GM12878 (cell line): ENCODE results near the gene ARHGEF17. TPM values are rescaled to one million over a fixed set of nuclear protein-coding genes. Genes with fewer than 3 reads are reported as not detected.

Experiments
- ATAC-seq: fragments of 200-7000 bp; cut with Tn5 transposase; 3 replicates; pipeline ENCODE4 v1.9.1; 2020; ENCODE audit warnings: mild to moderate bottlenecking, moderate library complexity
- BruUV-seq: library from RNA; stranded (reverse); fragments of 400-500 nt; replicated peaks from 2 replicates; lab custom pipeline; 2021; lab: Mats Ljungman, UMichigan
- CTCF ChIA-PET: fragments of 300-600 bp; sonication (Branson Sonifier 250); formaldehyde crosslinking; extraction: SDS; loops from one replicate; lab custom pipeline; 2021; ENCODE audit warnings: inconsistent platforms; lab: Yijun Ruan, JAX
- POLR2A ChIA-PET: fragments of 350-600 bp; formaldehyde crosslinking; extraction: SDS; loops from one replicate; lab custom pipeline; 2021; ENCODE audit warnings: inconsistent platforms; lab: Charles Lee
- RAD21 ChIA-PET: fragments of 300-600 bp; sonication (Branson Sonifier 250); formaldehyde crosslinking; loops from one replicate; lab custom pipeline; 2023; ENCODE audit warnings: antibody characterized with exemption; ENCODE audit not compliant: unreplicated experiment; lab: Charles Lee
- SMC1A ChIA-PET: fragments of 300-600 bp; sonication (Branson Sonifier 250); formaldehyde crosslinking; loops from one replicate; lab custom pipeline; 2023; ENCODE audit not compliant: unreplicated experiment, uncharacterized antibody; lab: Charles Lee
- DNase-seq: peaks from one replicate; pipeline ENCODE4 v3.0.0-alpha.2; 2011; ENCODE audit warnings: low read depth, low spot score
- FAIRE-seq: peaks from 3 replicates; lab custom pipeline; 2011; peaks lifted over from hg19 to GRCh38; lab: Jason Lieb, UNC
- H2AFZ ChIP-seq: 2 replicates; pipeline ENCODE4 v1.6.0; 2011; ENCODE audit warnings: low read depth, low read length, control low read depth; ENCODE audit not compliant: control insufficient read depth
- H3K27ac ChIP-seq: 2 replicates; pipeline ENCODE4 v1.5.1; 2011; ENCODE audit warnings: control low read depth; ENCODE audit not compliant: control insufficient read depth, insufficient read depth
- H3K27me3 ChIP-seq, 2 experiments: replicated peaks in 1 of 2; 2 replicates each; pipeline versions ENCODE4 v1.6.0 to v1.6.1; 2011; ENCODE audit warnings: low read length in 1 of 2; ENCODE audit not compliant: control insufficient read depth in 2 of 2, insufficient read depth in 2 of 2
- H3K36me3 ChIP-seq, 2 experiments: 2 replicates each; pipeline ENCODE4 v1.5.1; 2011; ENCODE audit warnings: low read length in 1 of 2; ENCODE audit not compliant: control insufficient read depth in 2 of 2, insufficient read depth in 2 of 2
- H3K4me1 ChIP-seq: 2 replicates; pipeline ENCODE4 v1.6.1; 2011; ENCODE audit warnings: mild to moderate bottlenecking, low read length, moderate library complexity, mixed read lengths; ENCODE audit not compliant: control insufficient read depth, insufficient read depth
- H3K4me2 ChIP-seq: 2 replicates; pipeline ENCODE4 v1.6.0; 2011; ENCODE audit warnings: control low read depth; ENCODE audit not compliant: control insufficient read depth, insufficient read depth
- H3K4me3 ChIP-seq: fragments of 200-600 bp; sonication (generic); 2 replicates; pipeline ENCODE4 v1.5.1; 2016
- H3K79me2 ChIP-seq: 2 replicates; pipeline ENCODE4 v1.6.0; 2011; ENCODE audit warnings: low read length; ENCODE audit not compliant: control insufficient read depth, insufficient read depth
- H3K9ac ChIP-seq: 2 replicates; pipeline ENCODE4 v1.8.0; 2011; ENCODE audit warnings: low read length, control low read depth, mixed read lengths; ENCODE audit not compliant: control insufficient read depth, insufficient read depth
- H3K9me3 ChIP-seq: replicated peaks from 3 replicates; pipeline ENCODE4 v1.5.1; 2011; ENCODE audit warnings: mild to moderate bottlenecking, low read length; ENCODE audit not compliant: control insufficient read depth, insufficient read depth
- H4K20me1 ChIP-seq: 2 replicates; pipeline ENCODE4 v1.6.0; 2011; ENCODE audit not compliant: control insufficient read depth, insufficient read depth
- CHD1 ChIP-seq: IDR thresholded peaks from 2 replicates; pipeline ENCODE4 v1.6.1; 2012; ENCODE audit warnings: low read depth, low read length, improper control_type of control experiment
- CHD2 ChIP-seq: IDR thresholded peaks from 2 replicates; pipeline ENCODE4 v1.6.1; 2011; ENCODE audit warnings: low read depth, low read length, improper control_type of control experiment, borderline replicate concordance
- CREM ChIP-seq: IDR thresholded peaks from 2 replicates; pipeline ENCODE4 v1.6.1; 2014; ENCODE audit warnings: antibody characterized with exemption, low read depth
- IKZF2 ChIP-seq, 2 experiments: fragments of 450-650 bp; IDR thresholded peaks; 2 replicates each; pipeline ENCODE4 v1.6.1; 2017; ENCODE audit warnings: mild to moderate bottlenecking in 2 of 2, moderate library complexity in 2 of 2
- NBN ChIP-seq: fragments of 450-650 bp; IDR thresholded peaks from 2 replicates; pipeline ENCODE4 v1.6.1; 2016
- RBBP5 ChIP-seq: fragments of 200-600 bp; sonication (generic); conservative IDR thresholded peaks from 2 replicates; pipeline ENCODE4 v1.6.1; 2016
- SPI1 ChIP-seq: IDR thresholded peaks from 2 replicates; pipeline ENCODE4 v1.6.1; 2011; ENCODE audit warnings: low read depth, mild to moderate bottlenecking, low read length, moderate library complexity, borderline replicate concordance; ENCODE audit not compliant: insufficient read depth
- SREBF2 ChIP-seq: IDR thresholded peaks from 2 replicates; pipeline ENCODE4 v1.6.1; 2012; ENCODE audit warnings: mild to moderate bottlenecking, low read length
- SUZ12 ChIP-seq: fragments of 200-600 bp; sonication (generic); IDR thresholded peaks from one replicate; pipeline ENCODE4 v1.6.1; 2018; ENCODE audit warnings: antibody characterized with exemption, mild to moderate bottlenecking; ENCODE audit not compliant: unreplicated experiment
- TCF12 ChIP-seq: IDR thresholded peaks from 2 replicates; pipeline ENCODE4 v1.6.1; 2011; ENCODE audit warnings: low read depth, mild to moderate bottlenecking, low read length
- YY1 ChIP-seq: IDR thresholded peaks from 2 replicates; pipeline ENCODE4 v1.6.1; 2011; ENCODE audit warnings: low read depth, mild to moderate bottlenecking, low read length
- ZNF24 ChIP-seq: fragments of 450-650 bp; IDR thresholded peaks from 2 replicates; pipeline ENCODE4 v1.6.1; 2017; ENCODE audit warnings: antibody characterized with exemption, mild to moderate bottlenecking
- WGBS: methylation state at CpG from one replicate; pipeline ENCODE4 v1.1.6; 2016; ENCODE audit warnings: low lambda C conversion rate; ENCODE audit not compliant: insufficient replicate concordance, insufficient coverage; ENCODE audit errors: missing lambda C conversion rate; 5-methylcytosine and 5-hydroxymethylcytosine counted together
- in situ Hi-C: fragments of 300-500 bp; cut with MboI; formaldehyde crosslinking; loops from 9 replicates; pipeline ENCODE4 v1.14.3; 2018; ENCODE audit warnings: mixed read lengths
- intact Hi-C: fragments of 100-400 bp; cut with micrococcal nuclease; formaldehyde crosslinking; loops from one replicate; pipeline ENCODE4 v1.14.2; 2022; ENCODE audit not compliant: unreplicated experiment
- polyA plus RNA-seq, 11 experiments: library from polyadenylated mRNA; depleted of rRNA in 4 of 11; unstranded in 6 of 11; stranded (reverse) in 5 of 11; fragments of >200 nt; fragmentation: Nextera tagmentation in 4 of 11; fragmentation: Illumina TruSeq in 1 of 11; extraction: Ambion mirVana in 4 of 11; extraction: Trizol in 1 of 11; gene quantifications; 1 replicate in 1 of 11; 2 replicates in 10 of 11; pipeline versions ENCODE4 v1.2.1 to v1.2.3, GENCODE V29; 2011 to 2016; ENCODE audit warnings: inconsistent platforms in 2 of 11, missing spikeins in 2 of 11, low read depth in 1 of 11
- total RNA-seq, 4 experiments: library from RNA; depleted of rRNA in 3 of 4; stranded (reverse); fragments of >200 nt in 3 of 4; fragmentation: Illumina TruSeq in 1 of 4; extraction: Trizol in 1 of 4; gene quantifications; 2 replicates each; pipeline versions ENCODE4 v1.2.1 to v1.2.3, GENCODE V29; 2013 to 2021
- TF ChIP-seq, protein P1 (sequence below): fragments of 450-650 bp; IDR thresholded peaks from 2 replicates; pipeline ENCODE4 v1.6.1; 2017; ENCODE audit warnings: antibody characterized with exemption, mild to moderate bottlenecking, moderate library complexity
- TF ChIP-seq, protein P2 (sequence below): fragments of 450-650 bp; IDR thresholded peaks from 2 replicates; pipeline ENCODE4 v1.6.1; 2018; ENCODE audit warnings: mild to moderate bottlenecking, low read depth, moderate library complexity; ENCODE audit not compliant: partially characterized antibody

The ARHGEF17 gene
- total and polyA plus RNA-seq, 10 of the 15 experiments (the other 5 are each of a cell fraction or from before 2014, with no cell fraction given), result 0.15 to 11.0 (median 1.7) TPM

DNA sequence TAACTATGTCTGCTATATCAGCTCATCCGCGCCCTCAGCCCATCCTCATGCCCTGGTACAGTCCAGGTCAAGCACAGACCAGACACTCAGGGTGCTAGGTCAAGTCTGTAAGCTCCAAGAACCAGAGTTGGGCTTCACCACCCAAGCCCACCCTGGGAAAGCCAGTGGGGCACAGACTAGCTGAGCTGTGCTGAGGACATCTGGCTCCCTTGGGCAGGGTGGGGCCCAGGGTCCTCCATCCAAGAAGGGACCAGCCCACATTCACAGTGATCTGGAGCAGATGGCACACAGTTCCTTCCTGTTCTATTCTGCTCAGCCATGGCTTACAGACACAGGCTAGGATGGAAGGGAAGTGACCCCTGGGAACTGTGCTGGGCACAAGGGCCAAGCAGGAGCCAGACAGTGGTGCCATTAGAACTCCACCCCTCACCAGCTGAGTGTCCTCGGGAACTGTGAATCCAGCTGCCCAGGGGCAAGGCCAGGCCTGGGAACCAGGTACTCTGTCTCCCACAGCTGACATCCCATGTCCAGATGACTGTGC lies 26.8 kb upstream of the ARHGEF17 start:
- no peak for ATAC-seq
- no peaks in the 10 kb centered on the region for H3K36me3 ChIP-seq

More for the DNA sequence above, 26.8 kb upstream of the ARHGEF17 start:
- TF ChIP-seq ZNF24 (no peak), YY1 (no peak), TCF12 (no peak), CREM (no peak), SPI1 (no peak), RBBP5 (no peak), NBN (no peak), CHD2 (no peak), IKZF2 (IDR thresholded peaks at IDR 0.05) (no peak), SREBF2 (no peak), CHD1 (no peak), SUZ12 (no peak)
- TF ChIP-seq, protein P1, sequence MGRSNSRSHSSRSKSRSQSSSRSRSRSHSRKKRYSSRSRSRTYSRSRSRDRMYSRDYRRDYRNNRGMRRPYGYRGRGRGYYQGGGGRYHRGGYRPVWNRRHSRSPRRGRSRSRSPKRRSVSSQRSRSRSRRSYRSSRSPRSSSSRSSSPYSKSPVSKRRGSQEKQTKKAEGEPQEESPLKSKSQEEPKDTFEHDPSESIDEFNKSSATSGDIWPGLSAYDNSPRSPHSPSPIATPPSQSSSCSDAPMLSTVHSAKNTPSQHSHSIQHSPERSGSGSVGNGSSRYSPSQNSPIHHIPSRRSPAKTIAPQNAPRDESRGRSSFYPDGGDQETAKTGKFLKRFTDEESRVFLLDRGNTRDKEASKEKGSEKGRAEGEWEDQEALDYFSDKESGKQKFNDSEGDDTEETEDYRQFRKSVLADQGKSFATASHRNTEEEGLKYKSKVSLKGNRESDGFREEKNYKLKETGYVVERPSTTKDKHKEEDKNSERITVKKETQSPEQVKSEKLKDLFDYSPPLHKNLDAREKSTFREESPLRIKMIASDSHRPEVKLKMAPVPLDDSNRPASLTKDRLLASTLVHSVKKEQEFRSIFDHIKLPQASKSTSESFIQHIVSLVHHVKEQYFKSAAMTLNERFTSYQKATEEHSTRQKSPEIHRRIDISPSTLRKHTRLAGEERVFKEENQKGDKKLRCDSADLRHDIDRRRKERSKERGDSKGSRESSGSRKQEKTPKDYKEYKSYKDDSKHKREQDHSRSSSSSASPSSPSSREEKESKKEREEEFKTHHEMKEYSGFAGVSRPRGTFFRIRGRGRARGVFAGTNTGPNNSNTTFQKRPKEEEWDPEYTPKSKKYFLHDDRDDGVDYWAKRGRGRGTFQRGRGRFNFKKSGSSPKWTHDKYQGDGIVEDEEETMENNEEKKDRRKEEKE, result no peak
- TF ChIP-seq, protein P2, sequence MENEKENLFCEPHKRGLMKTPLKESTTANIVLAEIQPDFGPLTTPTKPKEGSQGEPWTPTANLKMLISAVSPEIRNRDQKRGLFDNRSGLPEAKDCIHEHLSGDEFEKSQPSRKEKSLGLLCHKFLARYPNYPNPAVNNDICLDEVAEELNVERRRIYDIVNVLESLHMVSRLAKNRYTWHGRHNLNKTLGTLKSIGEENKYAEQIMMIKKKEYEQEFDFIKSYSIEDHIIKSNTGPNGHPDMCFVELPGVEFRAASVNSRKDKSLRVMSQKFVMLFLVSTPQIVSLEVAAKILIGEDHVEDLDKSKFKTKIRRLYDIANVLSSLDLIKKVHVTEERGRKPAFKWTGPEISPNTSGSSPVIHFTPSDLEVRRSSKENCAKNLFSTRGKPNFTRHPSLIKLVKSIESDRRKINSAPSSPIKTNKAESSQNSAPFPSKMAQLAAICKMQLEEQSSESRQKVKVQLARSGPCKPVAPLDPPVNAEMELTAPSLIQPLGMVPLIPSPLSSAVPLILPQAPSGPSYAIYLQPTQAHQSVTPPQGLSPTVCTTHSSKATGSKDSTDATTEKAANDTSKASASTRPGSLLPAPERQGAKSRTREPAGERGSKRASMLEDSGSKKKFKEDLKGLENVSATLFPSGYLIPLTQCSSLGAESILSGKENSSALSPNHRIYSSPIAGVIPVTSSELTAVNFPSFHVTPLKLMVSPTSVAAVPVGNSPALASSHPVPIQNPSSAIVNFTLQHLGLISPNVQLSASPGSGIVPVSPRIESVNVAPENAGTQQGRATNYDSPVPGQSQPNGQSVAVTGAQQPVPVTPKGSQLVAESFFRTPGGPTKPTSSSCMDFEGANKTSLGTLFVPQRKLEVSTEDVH, result no peak
- H2AFZ ChIP-seq, result no peak overlapping the region
- no peak overlapping the region for H3K9ac ChIP-seq
- CTCF ChIA-PET, result interaction anchor here (0.7 to 2.0 kb wide), 3 partner anchors 11 to 56 kb away, joined by 3 to 7 read pairs (median 3); no protein-coding TSS in a partner anchor
- H3K27me3 ChIP-seq, result no peaks in the 10 kb centered on the region
- RAD21 ChIA-PET, result interaction anchor here (0.6 kb wide), 1 partner anchor 251 kb away, joined by 3 read pairs; no protein-coding TSS in a partner anchor
- BruUV-seq, result no TSS peak
- FAIRE-seq, result no peak
- POLR2A ChIA-PET, result no interaction called here
- H3K79me2 ChIP-seq, result no peaks in the 10 kb centered on the region
- no peak for DNase-seq
- 95% methylated on average over 3 of the region's 3 CpGs for WGBS
- peaks cover 3% of the 10 kb centered on the region for H3K4me1 ChIP-seq
- H3K4me3 ChIP-seq, result no peak overlapping the region
- SMC1A ChIA-PET, result interaction anchor here (1.9 kb wide), 1 partner anchor 8 kb away, joined by 5 read pairs; no protein-coding TSS in a partner anchor
- no peak overlapping the region for H3K27ac ChIP-seq
- H3K9me3 ChIP-seq, result no peaks in the 10 kb centered on the region
- H4K20me1 ChIP-seq, result no peaks in the 10 kb centered on the region
- in situ Hi-C loops, result no loop called here
- intact Hi-C loops, result no loop called here
- no peak overlapping the region for H3K4me2 ChIP-seq
